ENCODE data around the gene TLR10. TPM values are rescaled to one million over a fixed set of nuclear protein-coding genes. Genes with fewer than 3 reads are reported as not detected.

The TLR10 gene
- total and polyA plus RNA-seq, 9 of the 15 experiments (the other 6 are each of a cell fraction or from before 2014, with no cell fraction given) = 0.03 to 0.05 TPM; not detected in 7

DNA sequence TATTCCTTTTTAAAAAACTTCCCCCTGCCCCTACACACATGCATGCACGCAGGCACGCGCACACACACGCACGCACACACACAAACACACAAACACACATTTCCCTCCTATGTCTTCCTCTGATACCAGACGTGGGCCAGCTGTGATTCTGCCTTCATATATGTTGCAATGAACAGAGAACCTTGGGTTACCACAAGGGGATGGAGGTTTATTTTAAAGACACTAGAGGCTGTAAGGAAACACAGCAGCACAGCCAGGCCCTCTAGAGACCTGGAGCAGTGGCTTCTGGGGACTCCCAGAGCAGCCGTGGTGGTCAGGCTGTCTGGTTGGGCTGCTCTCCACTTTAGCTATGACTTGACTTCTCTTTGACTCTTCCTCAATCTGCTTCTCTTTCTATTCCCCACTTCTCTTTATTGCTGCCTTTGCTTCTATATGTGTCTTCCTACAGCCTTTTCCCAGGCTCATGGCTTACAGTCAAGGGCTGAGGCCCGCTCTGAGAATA, 3.2 kb upstream of the TLR10 start (continued):
- no peak for TF ChIP-seq LARP7 (IDR thresholded peaks at IDR 0.05)

GRCh38 chr4:38785041-38785790, 2.4 kb upstream of the TLR10 start:
- Histone ChIP-seq H3K9me3 (replicated peaks; ENCODE audit: control insufficient read depth, insufficient read depth, low read depth, low read length) (no peaks in the 10 kb centered on the region), H3K9ac (ENCODE audit: insufficient read depth in 1 of 2, low read depth in 2 of 2, low read length in 2 of 2) (no peak overlapping the region), H2AFZ (ENCODE audit: low read depth, low read length) (no peak overlapping the region), H3K4me1 (replicated peaks in 1 of 2; ENCODE audit: control insufficient read depth in 2 of 2, insufficient read depth in 2 of 2, low read length in 2 of 2) (no peaks in the 10 kb centered on the region), H3K36me3 (ENCODE audit: control insufficient read depth, insufficient read depth, low read length) (no peaks in the 10 kb centered on the region), H3K27ac (ENCODE audit: extremely low read depth, low read depth, low read length) (no peak overlapping the region), H3K9me1 (ENCODE audit: control insufficient read depth, insufficient read depth, low read length) (no peaks in the 10 kb centered on the region), H3K4me2 (ENCODE audit: insufficient read depth, low read length) (no peak overlapping the region), H3K4me3 (no peak overlapping the region), H3K79me2 (ENCODE audit: control insufficient read depth, insufficient read depth, low read length) (no peaks in the 10 kb centered on the region), H3K27me3 (ENCODE audit: control insufficient read depth in 2 of 2, insufficient read depth in 2 of 2, low read length in 2 of 2) (peaks cover 0 to 9% of the 10 kb centered on the region in 2 experiments; a peak in 3 of 5 replicates), H4K20me1 (replicated peaks; ENCODE audit: control insufficient read depth, insufficient read depth, low read length) (no peaks in the 10 kb centered on the region)
- ChIA-PET POLR2A (interaction anchor here (1.3 kb wide), 1 partner anchor 12 kb away, joined by 4 read pairs; no protein-coding TSS in a partner anchor), CTCF (ENCODE audit: low intra/inter-chr PET ratio) (no interaction called here)
- WGBS (ENCODE audit: insufficient coverage, low coverage, missing lambda C conversion rate) = 5% methylated on average over 6 of the region's 6 CpGs
- intact Hi-C loops (cut with micrococcal nuclease) = no loop called here
- in situ Hi-C loops (cut with MboI) = no loop called here
- ATAC-seq (no peak), FAIRE-seq (no peak), DNase-seq (ENCODE audit: extremely low read depth in 1 of 4, low spot score in 3 of 4) (no peak)
- BruUV-seq (replicated peaks) = no TSS peak
- TF ChIP-seq ZFPM2 (CRISPR knock-in tag; IDR thresholded peaks at IDR 0.05) (no peak), CEBPG (CRISPR knock-in tag; IDR thresholded peaks at IDR 0.05) (no peak), CEBPG (tag; conservative IDR thresholded peaks at IDR 0.05 in 1 of 2, IDR thresholded peaks at IDR 0.05 in 1 of 2) (0 out of 4 replicates have a peak, but pooled peaks of 1 of the 2 experiments have one; percentile 15)

Data from K562 (cell line).